Measurements from ENCODE around the gene FAM53B.

The FAM53B gene

DNA sequence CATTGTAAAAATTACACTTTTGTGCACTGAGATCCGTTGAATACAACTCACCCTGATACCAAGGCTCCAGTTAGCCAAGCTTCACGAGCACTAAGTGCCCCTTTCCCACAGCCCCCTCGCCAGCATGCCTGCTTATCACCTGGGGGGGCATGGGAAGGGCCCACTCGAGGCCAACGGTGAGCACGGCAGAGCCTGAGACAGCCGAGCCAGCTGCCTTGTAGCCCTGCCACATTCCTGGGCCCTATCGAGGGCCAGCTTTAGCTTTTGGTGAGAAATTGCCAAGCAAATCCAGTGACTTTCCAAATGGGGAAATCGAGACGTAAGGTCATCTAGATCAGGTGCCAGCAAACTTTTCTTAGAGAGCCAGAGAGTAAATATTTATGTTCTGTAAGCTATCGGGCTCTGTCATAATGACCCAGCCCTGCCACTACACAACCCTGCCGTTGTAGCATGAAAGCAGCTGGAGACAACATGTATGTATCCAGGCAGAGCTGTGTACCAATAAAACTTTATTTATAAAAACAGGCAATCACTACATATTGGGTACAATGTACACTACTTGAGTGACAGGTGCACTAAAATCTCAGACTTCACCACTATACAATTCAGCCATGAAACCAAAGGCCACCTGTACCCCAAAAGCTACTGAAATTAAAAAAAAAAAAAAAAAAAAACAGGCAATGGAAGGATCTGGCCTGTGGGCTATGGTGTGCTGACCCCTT, 83.6 kb downstream of the FAM53B start:
- no peak for DNase-seq

DNA sequence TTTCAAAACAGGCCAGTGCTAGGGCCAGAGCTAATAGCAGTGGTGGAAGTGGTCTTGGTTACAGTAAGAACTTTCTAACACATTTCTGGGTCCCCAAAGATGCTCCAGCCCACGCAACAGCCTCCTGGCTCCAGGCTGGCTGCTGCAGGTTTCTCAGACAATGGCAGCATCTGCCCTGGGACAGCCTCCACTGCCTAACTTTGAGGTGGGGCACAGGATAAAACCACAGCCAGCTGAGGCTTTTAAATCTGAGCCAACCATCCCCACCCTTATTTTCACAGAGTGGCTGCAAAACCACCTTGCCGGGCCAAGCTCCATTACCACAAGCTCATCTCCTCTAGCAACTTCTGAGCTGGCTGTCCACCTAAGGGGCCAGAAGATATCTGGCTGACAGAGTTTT, 84.8 kb downstream of the FAM53B start:
- no peak for DNase-seq

- no peak for DNase-seq
These were observed 85.5 kb downstream of the FAM53B start for GRCh38 chr10:124658591-124659242.

GRCh38 chr10:124657806-124658205, 86.4 kb downstream of the FAM53B start:
- DNase-seq = no peak

- DNase-seq = no peak
These were observed 87.6 kb downstream of the FAM53B start for GRCh38 chr10:124656541-124656940.

- DNase-seq = no peak
These were observed 88.1 kb downstream of the FAM53B start for GRCh38 chr10:124656113-124656490.

GRCh38 chr10:124655191-124656112, 88.7 kb downstream of the FAM53B start:
- DNase-seq = no peak

DNA sequence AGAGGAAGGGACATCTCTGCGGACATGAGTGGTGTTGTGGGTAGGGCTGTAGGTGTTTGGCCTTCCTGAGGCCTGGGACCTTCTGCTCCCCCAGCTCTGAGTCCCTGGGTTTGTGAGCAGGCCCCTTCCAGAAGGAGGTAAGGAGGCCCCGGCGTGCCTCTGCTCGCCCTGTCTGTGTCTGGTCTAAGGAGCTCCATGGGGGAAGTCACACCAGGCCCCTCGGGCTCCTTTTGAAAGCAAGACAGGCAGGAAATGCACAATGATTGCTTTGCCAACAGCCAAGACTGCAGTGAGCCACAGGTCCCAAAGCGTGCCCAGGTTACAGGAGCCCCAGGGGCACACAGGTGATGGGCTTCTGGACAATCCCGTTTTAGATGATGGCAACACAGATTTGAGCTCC, 89.5 kb downstream of the FAM53B start:
- DNase-seq = no peak

DNA sequence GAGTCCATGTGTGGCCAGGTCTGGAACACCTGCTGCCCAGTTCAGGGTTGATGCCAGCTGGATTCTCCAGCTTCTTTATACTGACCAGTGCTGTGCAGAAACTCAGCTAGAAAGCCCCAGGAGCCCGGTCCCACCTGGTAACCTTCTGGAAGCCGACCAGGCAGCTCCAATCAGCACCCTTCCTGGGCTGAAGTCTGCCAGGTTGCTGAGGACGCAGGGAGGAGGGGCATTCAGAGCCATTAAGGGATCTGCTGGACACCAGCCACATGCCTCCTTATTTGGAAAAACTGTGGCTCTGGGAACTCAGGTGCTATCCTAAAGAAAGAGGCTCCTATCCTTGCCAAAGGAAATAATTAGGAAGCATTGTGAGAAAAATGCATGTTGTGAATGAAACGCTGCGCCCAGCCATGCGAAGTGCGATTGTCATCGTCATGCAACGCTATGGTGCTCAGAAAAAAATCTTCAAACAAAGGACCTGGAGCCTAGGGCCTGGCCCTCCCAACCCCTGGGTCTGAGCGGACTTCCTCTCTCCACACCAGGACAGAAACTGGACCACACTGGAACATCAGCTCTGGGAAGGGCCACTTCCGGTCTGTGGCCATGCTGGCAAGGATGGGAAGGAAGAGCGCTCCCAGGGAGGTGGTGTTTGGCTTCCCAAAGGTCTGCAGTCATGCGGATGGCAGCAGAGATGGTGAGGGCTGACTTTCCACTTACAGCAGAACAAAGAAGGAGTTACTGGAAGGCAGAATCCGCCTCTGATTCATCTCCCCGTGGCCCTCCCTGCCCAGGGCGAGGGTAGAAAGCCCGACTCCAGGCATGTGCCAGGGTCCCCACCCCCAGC, 90.1 kb downstream of the FAM53B start:
- DNase-seq = no peak

DNA sequence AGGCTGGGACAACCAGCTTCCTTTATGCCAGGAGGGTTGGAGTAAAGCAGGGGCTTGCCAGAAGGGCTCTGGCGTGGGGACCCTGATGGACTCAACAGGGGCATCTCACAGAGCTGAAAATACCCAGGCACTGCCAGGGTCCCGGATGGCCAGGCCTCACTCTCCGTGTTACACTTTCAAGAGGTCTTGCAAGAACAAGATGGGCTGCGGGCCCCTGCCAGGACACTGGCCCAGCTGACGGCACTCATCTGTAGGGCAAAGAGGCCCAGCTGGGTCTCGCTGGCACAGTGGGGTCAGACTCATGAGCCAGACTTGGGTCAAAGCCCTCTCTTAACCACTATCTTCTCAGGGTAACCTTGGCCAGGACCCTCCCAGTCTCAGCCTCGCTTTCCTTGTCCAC, 90.9 kb downstream of the FAM53B start:
- no peak for DNase-seq

DNA sequence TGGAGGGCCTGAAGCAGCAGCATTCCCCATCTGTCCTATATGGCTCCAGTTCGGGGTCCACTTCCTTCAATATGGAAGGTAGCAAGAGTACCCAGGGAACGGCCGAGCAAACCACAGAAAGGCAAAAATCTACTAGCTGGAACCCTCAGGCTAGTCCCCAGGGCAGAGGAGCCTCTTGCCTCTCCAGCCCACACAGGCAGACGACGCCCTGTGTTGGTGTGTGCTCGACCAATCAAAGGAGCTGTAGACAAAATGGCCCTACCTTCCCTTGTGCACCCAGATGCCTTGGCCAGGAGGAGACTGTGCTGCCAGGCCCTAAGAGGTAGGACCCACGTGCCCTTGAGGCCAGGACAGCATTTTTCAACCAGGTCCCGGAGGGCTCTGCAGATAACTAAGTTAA, 91.5 kb downstream of the FAM53B start:
- no peak for DNase-seq

DNA sequence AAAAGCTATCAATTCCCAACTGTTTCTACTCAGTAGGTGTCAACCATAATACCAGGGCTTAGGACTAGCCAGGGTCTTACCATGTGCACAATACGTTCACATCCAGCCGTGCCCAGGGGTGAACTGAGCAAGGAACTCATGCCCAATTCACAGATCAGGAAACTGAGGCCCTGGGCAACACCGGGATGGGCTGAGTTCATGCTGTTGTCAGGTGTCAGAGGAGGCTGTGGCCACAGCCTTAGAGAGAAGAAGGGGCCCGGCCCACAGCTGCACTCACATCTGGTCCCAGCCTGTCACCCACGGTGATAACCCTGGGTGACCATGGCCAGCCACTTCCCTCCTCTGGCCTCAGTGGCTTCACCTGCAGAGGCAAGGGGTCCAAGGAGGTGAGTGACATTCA, 92.0 kb downstream of the FAM53B start:
- no peak for DNase-seq

DNA sequence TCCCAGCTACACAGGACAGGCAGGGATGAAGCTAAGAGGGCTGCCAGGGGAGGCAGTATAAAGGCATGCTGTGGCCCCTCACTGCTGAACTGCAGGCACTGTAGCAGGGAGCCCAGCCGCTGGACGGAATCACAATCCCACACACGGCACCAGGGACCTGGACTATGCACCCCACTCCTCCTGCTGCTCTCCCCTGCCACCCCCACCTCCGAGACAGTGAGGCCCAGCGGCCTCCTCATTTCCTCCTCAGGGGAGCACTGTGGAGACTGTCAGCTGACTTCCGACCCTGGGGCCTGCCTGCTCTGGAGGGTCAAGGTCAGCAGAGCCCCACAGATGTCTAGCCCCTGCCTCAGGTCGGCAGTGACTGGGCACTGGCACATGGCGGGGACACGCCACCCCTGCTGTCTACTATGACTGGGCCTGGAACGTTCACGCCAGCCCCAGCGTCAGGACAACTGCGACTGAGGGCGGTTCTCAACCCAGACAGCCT, 92.7 kb downstream of the FAM53B start:
- no peak for DNase-seq

GRCh38 chr10:124650820-124651401, 93.3 kb downstream of the FAM53B start:
- no peak for DNase-seq

GRCh38 chr10:124650263-124650662, 93.9 kb downstream of the FAM53B start:
- DNase-seq = no peak

DNA sequence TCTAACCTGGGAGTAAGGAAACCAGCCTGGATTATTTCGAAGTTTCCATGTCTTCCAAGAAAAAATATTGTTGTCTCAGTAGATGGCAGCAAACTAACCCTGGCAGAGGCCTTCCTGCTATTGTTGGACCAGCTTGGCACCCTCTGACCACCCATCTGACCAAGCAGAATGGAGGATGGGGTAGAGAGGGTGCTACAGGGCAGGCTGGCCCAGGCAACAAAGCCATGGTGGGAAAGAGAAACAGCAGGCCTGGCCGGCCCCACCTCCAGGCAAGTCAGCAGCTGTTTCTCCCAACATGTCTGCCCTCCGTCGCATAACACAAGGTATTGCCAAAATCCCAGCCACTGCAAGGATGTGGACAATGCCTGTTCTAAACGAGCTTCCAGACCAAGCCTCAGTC, 95.0 kb downstream of the FAM53B start:
- DNase-seq = no peak

DNA sequence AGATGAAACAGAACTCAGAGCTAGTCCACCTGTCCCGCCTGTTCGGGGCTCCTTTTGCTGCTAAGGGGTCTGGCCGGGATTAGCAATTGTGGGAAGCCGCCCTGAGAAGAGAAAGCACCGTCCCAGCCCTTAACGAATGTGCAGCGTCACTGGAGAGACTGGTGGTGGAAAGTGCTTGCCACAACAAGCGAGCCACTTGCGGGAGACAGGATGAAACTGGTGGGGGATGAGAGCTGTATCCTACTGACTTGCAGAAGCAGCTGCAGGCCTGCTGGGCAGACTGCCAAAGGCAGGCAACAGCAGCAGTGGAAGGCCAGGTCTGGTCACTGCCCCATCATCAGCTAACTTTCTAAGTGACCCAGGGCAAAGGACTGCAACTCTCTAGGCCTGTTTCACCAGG, 95.4 kb downstream of the FAM53B start:
- no peak for DNase-seq

- no peak for DNase-seq
These were observed 96.1 kb downstream of the FAM53B start for GRCh38 chr10:124648131-124648475.

GRCh38 chr10:124647421-124648130, 96.6 kb downstream of the FAM53B start:
- peak; percentile 46 for DNase-seq

DNA sequence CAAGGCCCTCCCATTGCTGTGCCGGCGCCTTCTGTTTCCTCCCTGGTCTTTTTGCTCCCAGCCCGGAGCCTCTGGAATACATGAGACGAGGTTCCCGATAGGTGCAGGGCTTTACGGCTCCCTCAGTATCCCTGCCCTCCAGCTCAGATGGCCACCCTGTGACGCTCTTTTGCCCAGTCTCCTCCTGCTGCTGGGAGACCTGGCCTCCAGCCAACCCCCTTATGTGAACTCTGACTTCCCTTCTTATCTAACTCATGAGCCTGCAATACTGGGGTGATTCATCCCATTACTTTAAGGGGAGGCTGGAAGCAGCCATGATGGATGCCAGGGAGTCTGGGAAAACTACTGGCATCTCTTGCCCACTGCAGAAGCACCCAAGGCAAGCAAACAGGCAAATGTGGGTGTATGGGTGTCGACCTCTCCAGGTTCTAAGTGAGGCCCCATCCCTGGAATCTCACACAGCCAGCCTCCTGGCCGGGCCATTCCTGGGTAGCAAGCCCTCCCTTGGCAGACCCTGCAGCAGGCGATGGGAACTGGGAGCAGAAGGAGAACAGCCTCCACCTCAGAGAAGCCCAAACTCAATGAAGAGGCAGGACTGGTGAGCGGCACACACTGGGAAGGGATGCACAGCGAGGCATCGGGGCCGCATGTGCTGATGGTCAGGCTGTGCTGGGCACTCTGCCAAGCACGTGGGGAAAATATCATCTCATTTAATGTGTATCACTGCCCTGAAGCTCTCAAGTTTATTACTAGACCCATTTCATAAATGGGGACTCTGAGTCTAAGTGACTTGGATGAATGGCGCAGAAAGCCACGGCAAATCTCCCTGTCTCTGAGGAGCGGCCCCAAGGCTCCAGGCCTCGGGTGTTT, 97.5 kb downstream of the FAM53B start:
- peak; percentile 86 for DNase-seq
